Mesenchymal stem cell (in vitro differentiated cells and primary cell): ENCODE data around the gene PRPF19.

Experiments
- DNase-seq: peaks from one replicate; pipeline ENCODE4 v3.0.0-alpha.2; 2013
- H2AFZ ChIP-seq: one replicate; pipeline ENCODE4 v1.6.1; 2013; ENCODE audit warnings: low read depth, mild to moderate bottlenecking, control low read depth, inconsistent platforms, low read length, moderate library complexity
- H2AK5ac ChIP-seq: 2 replicates; pipeline ENCODE4 v1.6.1; 2013; ENCODE audit warnings: low read length, moderate library complexity, mild to moderate bottlenecking, inconsistent platforms; ENCODE audit not compliant: severe bottlenecking
- H2BK120ac ChIP-seq: one replicate; pipeline ENCODE4 v1.6.1; 2013; ENCODE audit warnings: low read depth, mild to moderate bottlenecking, inconsistent platforms, low read length, moderate library complexity
- H2BK12ac ChIP-seq, 2 experiments: one replicate each; pipeline ENCODE4 v1.6.1; 2013; ENCODE audit warnings: inconsistent platforms in 2 of 2, low read length in 2 of 2, mild to moderate bottlenecking in 2 of 2, moderate library complexity in 2 of 2, control low read depth in 1 of 2
- H2BK15ac ChIP-seq: one replicate; pipeline ENCODE4 v1.6.1; 2013; ENCODE audit warnings: mild to moderate bottlenecking, low read depth, inconsistent platforms; ENCODE audit not compliant: poor library complexity, severe bottlenecking
- H2BK5ac ChIP-seq: 2 replicates; pipeline ENCODE4 v1.6.1; 2013; ENCODE audit warnings: low read depth, mild to moderate bottlenecking, low read length, control low read depth, inconsistent platforms; ENCODE audit not compliant: poor library complexity, severe bottlenecking
- H3K14ac ChIP-seq, 2 experiments: one replicate each; pipeline ENCODE4 v1.6.1; 2013; ENCODE audit warnings: inconsistent platforms in 2 of 2, low read length in 2 of 2, control low read depth in 1 of 2, mild to moderate bottlenecking in 1 of 2, moderate library complexity in 1 of 2
- H3K18ac ChIP-seq, 2 experiments: one replicate each; pipeline ENCODE4 v1.6.1; 2013; ENCODE audit warnings: inconsistent platforms in 2 of 2, low read length in 2 of 2, control low read depth in 1 of 2, low read depth in 1 of 2, mild to moderate bottlenecking in 1 of 2
- H3K23ac ChIP-seq, 2 experiments: one replicate each; pipeline ENCODE4 v1.6.1; 2013; ENCODE audit warnings: inconsistent platforms in 2 of 2, low read length in 2 of 2, mild to moderate bottlenecking in 2 of 2, moderate library complexity in 2 of 2, control low read depth in 1 of 2
- H3K27ac ChIP-seq: 2 replicates; pipeline ENCODE4 v1.5.1; 2013; ENCODE audit warnings: mild to moderate bottlenecking, moderate library complexity, low read length, control low read depth, inconsistent platforms; ENCODE audit not compliant: poor library complexity, severe bottlenecking
- H3K27me3 ChIP-seq, 2 experiments: 2 replicates each; pipeline versions ENCODE4 v1.6.1 to v1.7.0; 2013; ENCODE audit warnings: low read length in 2 of 2, mild to moderate bottlenecking in 2 of 2, moderate library complexity in 2 of 2, control low read depth in 1 of 2, inconsistent platforms in 1 of 2; ENCODE audit not compliant: control insufficient read depth in 1 of 2, insufficient read depth in 1 of 2
- H3K36me3 ChIP-seq, 2 experiments: 2 replicates each; pipeline versions ENCODE4 v1.6.1 to v1.7.0; 2013; ENCODE audit warnings: low read length in 2 of 2, control low read depth in 1 of 2, inconsistent platforms in 1 of 2, low read depth in 1 of 2, mild to moderate bottlenecking in 1 of 2; ENCODE audit not compliant: insufficient read depth in 2 of 2, control insufficient read depth in 1 of 2
- H3K4ac ChIP-seq, 2 experiments: one replicate each; pipeline ENCODE4 v1.6.1; 2013; ENCODE audit warnings: inconsistent platforms in 2 of 2, low read length in 2 of 2, mild to moderate bottlenecking in 2 of 2, moderate library complexity in 2 of 2, control low read depth in 1 of 2, low read depth in 1 of 2
- H3K4me1 ChIP-seq: 2 replicates; pipeline ENCODE4 v1.6.1; 2013; ENCODE audit warnings: low read depth, low read length, control low read depth; ENCODE audit not compliant: control insufficient read depth, insufficient read depth
- H3K4me2 ChIP-seq: 2 replicates; pipeline ENCODE4 v1.6.1; 2013; ENCODE audit warnings: low read length, mild to moderate bottlenecking, inconsistent platforms; ENCODE audit not compliant: poor library complexity, severe bottlenecking
- H3K4me3 ChIP-seq, 2 experiments: 2 replicates each; pipeline versions ENCODE4 v1.5.1 to v1.7.0; 2013; ENCODE audit warnings: low read length in 2 of 2, mild to moderate bottlenecking in 2 of 2, control low read depth in 1 of 2, low read depth in 1 of 2; ENCODE audit not compliant: insufficient read depth in 1 of 2
- H3K79me1 ChIP-seq: replicated peaks from 2 replicates; pipeline ENCODE4 v1.6.1; 2013; ENCODE audit warnings: mild to moderate bottlenecking, control low read depth, low read length, inconsistent platforms; ENCODE audit not compliant: poor library complexity, severe bottlenecking
- H3K9ac ChIP-seq: 2 replicates; pipeline ENCODE4 v1.7.0; 2013; ENCODE audit warnings: mild to moderate bottlenecking, low read length, moderate library complexity
- H3K9me3 ChIP-seq: 2 replicates; pipeline ENCODE4 v1.7.0; 2013; ENCODE audit warnings: mild to moderate bottlenecking, low read length; ENCODE audit not compliant: control insufficient read depth
- H4K8ac ChIP-seq: one replicate; pipeline ENCODE4 v1.6.1; 2013; ENCODE audit warnings: inconsistent platforms, mild to moderate bottlenecking, low read length, moderate library complexity
- H4K91ac ChIP-seq: one replicate; pipeline ENCODE4 v1.6.1; 2013; ENCODE audit warnings: mild to moderate bottlenecking, low read length, inconsistent platforms
- WGBS: methylation state at CpG from one replicate; pipeline ENCODE4 v1.1.7; 2013; ENCODE audit warnings: mixed read lengths; 5-methylcytosine and 5-hydroxymethylcytosine counted together

Gene PRPF19

GRCh38 chr11:60934790-60935605, 28.6 kb upstream of the PRPF19 start:
- DNase-seq = no peak
- H3K36me3 ChIP-seq = peaks cover 7 to 85% of the 10 kb centered on the region in 2 experiments
- H3K18ac ChIP-seq = no peak overlapping the region
- WGBS = 95% methylated on average over 18 of the region's 21 CpGs
- H3K23ac ChIP-seq = no peak overlapping the region
- no peak overlapping the region for H2AFZ ChIP-seq
- no peaks in the 10 kb centered on the region for H3K27me3 ChIP-seq
- H3K27ac ChIP-seq = no peak overlapping the region
- H4K8ac ChIP-seq = no peak overlapping the region
- H2BK5ac ChIP-seq = no peak overlapping the region
- no peak overlapping the region for H2BK15ac ChIP-seq
- H2BK12ac ChIP-seq = no peak overlapping the region
- no peak overlapping the region for H3K4me3 ChIP-seq
- H4K91ac ChIP-seq = no peak overlapping the region
- H3K4ac ChIP-seq = no peak overlapping the region
- no peak overlapping the region for H2BK120ac ChIP-seq
- peaks cover 9% of the 10 kb centered on the region for H3K4me1 ChIP-seq
- H3K4me2 ChIP-seq = no peak overlapping the region
- H3K9ac ChIP-seq = no peak overlapping the region
- no peaks in the 10 kb centered on the region for H3K79me1 ChIP-seq
- H2AK5ac ChIP-seq = no peak overlapping the region
- H3K14ac ChIP-seq = no peak overlapping the region
- H3K9me3 ChIP-seq = no peaks in the 10 kb centered on the region

DNA sequence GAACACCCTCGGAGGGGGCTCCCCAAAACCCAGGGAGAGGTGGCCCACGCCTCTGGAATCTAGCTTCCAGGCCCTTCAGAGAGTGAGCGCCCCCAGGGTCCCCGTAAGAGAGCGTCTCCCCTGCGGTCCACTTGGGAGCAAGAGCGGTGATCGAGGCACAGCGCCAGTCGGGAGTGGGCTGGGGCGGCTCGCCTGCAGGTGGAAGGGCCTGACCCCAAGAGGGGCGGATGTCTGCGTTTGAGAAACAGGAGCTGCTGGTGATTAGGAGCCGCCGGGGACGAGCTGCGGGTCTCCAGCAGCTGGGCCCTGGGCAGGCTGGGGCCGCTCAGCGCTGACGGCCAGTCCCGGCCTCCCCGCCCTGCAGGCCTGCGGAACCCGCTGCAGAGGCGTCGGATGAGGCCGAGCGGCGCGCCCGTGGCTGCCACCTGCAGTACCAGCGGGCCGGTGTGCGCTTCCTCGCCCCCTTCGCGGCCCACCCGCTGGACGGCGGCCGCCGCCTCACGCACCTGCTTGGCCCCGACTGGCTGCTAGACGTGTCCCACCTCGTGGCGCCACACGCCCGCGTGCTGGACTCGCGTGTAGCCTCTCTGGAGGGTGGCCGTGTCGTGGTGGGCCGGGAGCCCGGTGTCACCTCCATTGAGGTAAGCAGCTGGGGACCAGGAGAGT, 27.9 kb upstream of the PRPF19 start:
- Histone ChIP-seq H2BK12ac (no peak overlapping the region), H2BK120ac (no peak overlapping the region), H3K9ac (no peak overlapping the region), H3K14ac (no peak overlapping the region), H4K8ac (no peak overlapping the region), H3K23ac (no peak overlapping the region), H2BK15ac (no peak overlapping the region), H3K27ac (no peak overlapping the region), H3K4ac (no peak overlapping the region), H2AK5ac (no peak overlapping the region), H3K4me2 (no peak overlapping the region), H3K4me1 (peaks cover 8% of the 10 kb centered on the region), H2AFZ (no peak overlapping the region), H3K36me3 (peaks cover 4 to 90% of the 10 kb centered on the region in 2 experiments), H4K91ac (no peak overlapping the region), H3K9me3 (no peaks in the 10 kb centered on the region), H3K18ac (no peak overlapping the region), H2BK5ac (no peak overlapping the region), H3K79me1 (no peaks in the 10 kb centered on the region), H3K4me3 (no peak overlapping the region), H3K27me3 (peaks cover 0 to 2% of the 10 kb centered on the region in 2 experiments)
- DNase-seq = no peak
- 95% methylated on average over 57 of the region's 57 CpGs for WGBS

DNA sequence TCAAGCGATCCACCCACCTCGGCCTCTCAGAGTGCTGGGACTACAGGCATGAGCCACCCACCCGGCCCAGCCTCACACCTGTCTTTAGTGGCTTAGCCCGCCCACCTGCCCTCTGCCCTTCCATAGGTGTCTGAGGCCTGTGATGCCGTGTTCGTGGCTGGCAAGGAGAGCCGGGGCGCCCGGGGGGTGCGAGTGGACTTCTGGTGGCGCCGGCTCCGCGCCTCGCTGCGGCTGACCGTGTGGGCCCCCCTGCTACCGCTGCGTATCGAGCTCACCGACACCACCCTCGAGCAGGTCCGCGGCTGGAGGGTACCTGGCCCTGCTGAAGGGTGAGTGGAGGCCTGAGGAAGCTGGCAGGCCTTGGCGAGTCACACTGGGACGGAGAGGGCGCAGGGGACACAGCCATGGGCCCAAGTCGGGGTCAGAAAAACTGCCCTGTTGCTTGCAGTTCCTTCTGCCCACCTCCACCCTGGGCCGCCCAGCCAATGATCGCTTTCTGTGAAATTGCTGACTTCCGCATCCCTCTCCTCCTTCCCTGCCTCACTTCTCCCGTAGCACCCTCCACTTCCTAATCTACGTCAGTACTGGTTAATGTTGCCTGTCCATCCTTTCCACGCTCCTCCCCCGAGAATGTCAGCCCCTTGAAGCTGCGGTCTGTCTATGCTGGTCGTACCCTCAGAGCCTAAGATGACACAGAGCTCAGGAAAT, 27.2 kb upstream of the PRPF19 start:
- Histone ChIP-seq H2BK15ac (no peak overlapping the region), H2AFZ (no peak overlapping the region), H2BK120ac (no peak overlapping the region), H3K9ac (no peak overlapping the region), H3K27ac (no peak overlapping the region), H4K8ac (no peak overlapping the region), H3K9me3 (no peaks in the 10 kb centered on the region), H3K36me3 (peaks cover 0 to 90% of the 10 kb centered on the region in 2 experiments), H2BK5ac (no peak overlapping the region), H3K4me1 (peaks cover 9% of the 10 kb centered on the region), H3K79me1 (no peaks in the 10 kb centered on the region), H3K4me3 (no peak overlapping the region), H3K18ac (no peak overlapping the region), H3K4ac (no peak overlapping the region), H4K91ac (no peak overlapping the region), H2BK12ac (no peak overlapping the region), H3K27me3 (peaks cover 0 to 2% of the 10 kb centered on the region in 2 experiments), H3K23ac (no peak overlapping the region), H3K14ac (no peak overlapping the region), H3K4me2 (no peak overlapping the region), H2AK5ac (no peak overlapping the region)
- no peak for DNase-seq
- WGBS = 95% methylated on average over 37 of the region's 37 CpGs
